ENCODE results near the gene MTA1.

MTA1 gene

DNA sequence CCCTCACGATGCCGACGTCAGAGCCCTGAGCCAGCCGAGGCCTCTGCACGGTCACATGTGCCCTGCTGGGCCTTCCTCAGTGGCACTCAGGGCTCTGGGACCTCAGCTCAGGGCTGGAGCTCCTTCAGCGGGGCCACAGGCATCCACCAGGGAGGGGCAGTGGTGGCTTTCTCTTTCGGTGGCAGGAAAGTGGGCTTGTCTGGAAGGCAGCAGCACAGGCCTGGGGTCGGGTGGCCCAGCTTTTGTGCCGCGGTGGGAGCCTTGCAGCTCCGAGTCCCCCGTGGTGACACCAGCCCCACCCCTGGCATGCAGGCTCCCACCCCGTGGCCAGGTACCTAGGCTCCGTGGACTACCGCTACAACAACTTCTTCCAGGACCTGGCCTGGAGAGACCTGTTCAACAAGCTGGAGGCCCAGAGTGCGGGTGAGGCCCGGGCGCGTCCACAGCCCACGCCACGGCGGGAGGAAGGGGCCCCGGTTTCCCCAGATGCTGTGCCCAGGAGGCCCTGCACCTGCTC lies 35.5 kb upstream of the MTA1 start:
- no peak for DNase-seq (ENCODE audit: low read depth)

DNA sequence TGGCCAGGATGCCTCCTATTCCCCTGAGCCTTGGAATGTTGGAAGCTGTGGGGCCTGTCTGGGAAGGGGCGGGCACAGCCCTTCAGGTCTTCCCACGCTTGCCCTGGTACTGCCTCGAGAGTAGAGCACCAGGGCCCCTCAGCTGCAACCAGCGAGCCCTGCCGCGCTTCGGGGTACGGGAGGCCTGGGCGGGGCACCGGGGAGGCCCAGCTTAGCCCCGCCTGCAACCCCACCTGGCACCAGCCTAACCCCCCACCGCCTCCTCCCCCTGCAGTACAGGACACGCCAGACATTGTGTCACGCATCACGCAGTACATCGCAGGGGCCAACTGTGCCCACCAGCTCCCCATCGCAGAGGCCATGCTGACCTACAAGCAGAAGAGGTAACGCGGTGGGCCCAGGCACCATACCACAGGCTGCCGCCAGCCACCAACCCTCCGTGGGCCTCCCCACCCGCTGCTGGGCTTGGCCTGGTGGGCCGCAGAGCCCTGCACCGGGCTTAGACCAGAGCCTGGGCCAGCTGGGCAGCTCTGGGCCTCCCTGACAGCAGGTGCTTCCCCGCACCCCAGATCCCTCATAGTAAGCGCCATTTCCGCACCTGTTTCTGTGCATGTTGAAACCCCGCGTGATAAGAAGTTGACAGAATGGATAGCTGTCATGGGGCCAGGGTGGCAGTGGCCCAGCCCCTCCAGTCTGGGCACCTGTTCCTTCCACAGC lies 34.9 kb upstream of the MTA1 start:
- TF ChIP-seq, protein P1, sequence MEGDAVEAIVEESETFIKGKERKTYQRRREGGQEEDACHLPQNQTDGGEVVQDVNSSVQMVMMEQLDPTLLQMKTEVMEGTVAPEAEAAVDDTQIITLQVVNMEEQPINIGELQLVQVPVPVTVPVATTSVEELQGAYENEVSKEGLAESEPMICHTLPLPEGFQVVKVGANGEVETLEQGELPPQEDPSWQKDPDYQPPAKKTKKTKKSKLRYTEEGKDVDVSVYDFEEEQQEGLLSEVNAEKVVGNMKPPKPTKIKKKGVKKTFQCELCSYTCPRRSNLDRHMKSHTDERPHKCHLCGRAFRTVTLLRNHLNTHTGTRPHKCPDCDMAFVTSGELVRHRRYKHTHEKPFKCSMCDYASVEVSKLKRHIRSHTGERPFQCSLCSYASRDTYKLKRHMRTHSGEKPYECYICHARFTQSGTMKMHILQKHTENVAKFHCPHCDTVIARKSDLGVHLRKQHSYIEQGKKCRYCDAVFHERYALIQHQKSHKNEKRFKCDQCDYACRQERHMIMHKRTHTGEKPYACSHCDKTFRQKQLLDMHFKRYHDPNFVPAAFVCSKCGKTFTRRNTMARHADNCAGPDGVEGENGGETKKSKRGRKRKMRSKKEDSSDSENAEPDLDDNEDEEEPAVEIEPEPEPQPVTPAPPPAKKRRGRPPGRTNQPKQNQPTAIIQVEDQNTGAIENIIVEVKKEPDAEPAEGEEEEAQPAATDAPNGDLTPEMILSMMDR (conservative IDR thresholded peaks at IDR 0.05; ENCODE audit: control insufficient read depth, insufficient read depth, low read depth, low read length) = no peak
- H3K4me3 ChIP-seq (ENCODE audit: control insufficient read depth, low read depth, low read length) = no peak overlapping the region
- DNase-seq (ENCODE audit: low read depth) = no peak

More for the DNA sequence above, 35.5 kb upstream of the MTA1 start:
- TF ChIP-seq, protein P1 (conservative IDR thresholded peaks at IDR 0.05; ENCODE audit: control insufficient read depth, insufficient read depth, low read depth, low read length) = no peak
- H3K4me3 ChIP-seq (ENCODE audit: control insufficient read depth, low read depth, low read length) = no peak overlapping the region

DNA sequence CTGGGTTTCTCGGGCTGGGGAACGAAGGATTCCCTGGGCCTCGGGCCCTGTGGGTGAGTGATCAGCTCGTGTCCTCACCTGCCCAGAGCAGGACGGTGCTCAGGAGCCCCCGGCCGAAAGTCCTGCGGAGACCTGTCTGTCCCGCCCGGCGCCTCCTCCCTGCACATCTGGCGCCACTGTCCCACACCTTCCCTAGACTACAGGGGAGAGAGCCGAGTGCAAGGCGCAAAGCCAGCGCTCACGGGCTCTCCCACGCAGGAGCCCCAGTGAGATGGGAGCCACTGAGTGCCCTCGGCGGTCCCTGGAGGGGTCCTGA lies 34.3 kb upstream of the MTA1 start:
- DNase-seq (ENCODE audit: low read depth) = no peak
- H3K4me3 ChIP-seq (ENCODE audit: control insufficient read depth, low read depth, low read length) = no peak overlapping the region
- TF ChIP-seq, protein P1 (conservative IDR thresholded peaks at IDR 0.05; ENCODE audit: control insufficient read depth, insufficient read depth, low read depth, low read length) = no peak

DNA sequence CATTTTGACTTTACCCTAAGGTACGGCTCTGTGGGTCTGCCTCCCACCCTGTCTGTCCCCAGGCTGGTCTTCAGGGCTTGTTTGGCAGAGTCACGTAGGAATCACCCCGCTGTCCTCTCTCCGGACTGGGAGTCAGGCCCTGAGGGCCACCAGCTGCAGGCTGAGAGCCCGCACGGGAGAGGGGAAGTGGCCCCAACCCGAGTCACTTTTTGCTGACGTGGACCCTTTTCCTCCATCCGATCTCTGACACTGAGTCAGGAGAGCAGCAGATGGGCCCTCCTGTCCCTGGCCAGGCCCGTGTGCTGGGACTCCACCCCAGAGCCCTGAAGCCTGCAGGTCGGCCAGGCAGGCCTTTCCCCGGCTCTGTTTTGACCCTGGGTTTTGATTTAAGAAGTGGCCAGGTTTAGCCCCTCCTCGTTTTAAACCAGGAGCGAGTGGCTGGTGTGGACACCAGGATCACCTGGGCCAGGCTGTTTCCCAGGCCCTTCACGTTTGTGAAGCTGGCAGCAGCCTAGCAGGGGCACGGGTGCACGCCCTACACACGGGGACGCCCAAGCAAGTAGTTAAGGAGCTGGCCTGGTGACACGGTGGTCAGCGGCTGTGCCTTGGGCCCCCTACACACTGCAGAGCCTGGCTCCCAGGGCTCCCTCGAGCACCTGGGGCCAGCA lies 33.8 kb upstream of the MTA1 start:
- H3K4me3 ChIP-seq (ENCODE audit: control insufficient read depth, low read depth, low read length) = no peak overlapping the region
- TF ChIP-seq, protein P1 (conservative IDR thresholded peaks at IDR 0.05; ENCODE audit: control insufficient read depth, insufficient read depth, low read depth, low read length) = no peak
- no peak for DNase-seq (ENCODE audit: low read depth)

DNA sequence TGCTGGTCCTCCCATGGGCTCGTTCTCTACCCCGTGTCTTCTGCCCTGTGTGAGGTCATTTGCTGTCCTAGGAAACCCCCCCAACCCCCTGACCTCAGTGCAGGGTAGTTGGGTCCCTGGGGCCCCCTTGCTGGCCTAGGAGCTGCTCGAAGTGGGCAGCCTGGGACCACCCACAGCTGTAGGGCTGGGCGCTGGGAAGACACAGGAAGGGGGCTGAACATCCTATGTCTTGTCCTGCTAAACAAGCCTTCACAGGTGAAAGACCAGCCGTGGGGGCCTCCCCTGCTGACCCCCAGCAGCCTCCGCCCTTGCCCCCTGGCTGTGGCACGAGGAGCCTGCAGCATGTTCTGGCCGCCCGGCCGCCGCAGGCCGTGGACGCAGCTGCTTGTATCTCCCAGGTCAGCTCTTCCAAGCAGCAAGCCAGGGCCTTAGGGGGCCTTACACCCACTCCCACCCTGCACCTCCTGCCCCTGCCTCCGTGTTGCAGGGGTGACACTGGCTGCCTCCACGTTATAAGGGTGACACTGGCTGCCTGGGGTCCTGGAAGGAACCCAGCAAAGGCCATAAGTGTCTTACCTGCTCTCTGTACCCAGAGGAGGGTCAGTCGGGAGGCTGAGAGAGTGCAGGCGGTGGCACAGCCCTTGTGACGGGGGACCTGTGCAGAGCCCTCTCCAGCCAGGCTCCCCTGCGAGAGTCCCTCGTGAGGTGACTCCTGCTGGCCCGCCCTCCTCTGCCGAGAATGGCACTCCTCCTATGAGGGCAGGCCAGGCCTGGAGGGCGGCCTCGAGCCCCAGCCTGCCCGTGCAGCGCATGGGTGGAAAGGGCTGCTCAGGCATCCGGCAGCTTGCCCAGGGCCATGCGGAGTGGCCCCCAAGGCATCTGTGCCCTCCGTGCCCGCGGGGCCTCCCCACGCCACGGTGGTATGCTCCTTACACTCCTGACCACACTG lies 32.8 kb upstream of the MTA1 start:
- TF ChIP-seq, protein P1 (conservative IDR thresholded peaks at IDR 0.05; ENCODE audit: control insufficient read depth, insufficient read depth, low read depth, low read length) = no peak
- DNase-seq (ENCODE audit: low read depth) = no peak

DNA sequence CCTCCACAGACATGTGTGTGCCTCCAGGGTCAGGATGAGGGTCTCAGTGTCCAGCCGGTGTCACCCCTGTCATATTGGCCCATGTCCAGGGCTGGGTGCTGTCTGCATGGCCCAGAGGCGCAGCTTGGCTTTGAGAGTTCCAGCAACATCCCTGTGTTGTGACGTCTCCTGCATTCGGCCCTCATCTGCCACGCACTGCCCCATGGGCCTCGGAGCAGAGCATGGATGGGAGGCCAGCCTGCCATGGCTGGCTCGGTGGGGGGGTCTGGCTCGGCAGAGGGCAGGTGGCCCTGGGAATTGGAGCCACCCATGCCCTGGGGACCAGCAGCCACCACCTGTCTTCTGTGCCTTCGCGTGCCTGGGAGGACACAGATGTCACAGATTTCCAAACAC lies 32.1 kb upstream of the MTA1 start:
- no peak for DNase-seq (ENCODE audit: low read depth)
- TF ChIP-seq, protein P1 (conservative IDR thresholded peaks at IDR 0.05; ENCODE audit: control insufficient read depth, insufficient read depth, low read depth, low read length) = no peak

More for the DNA sequence above, 32.8 kb upstream of the MTA1 start:
- H3K4me3 ChIP-seq (ENCODE audit: control insufficient read depth, low read depth, low read length) = no peak overlapping the region

More for the DNA sequence above, 32.1 kb upstream of the MTA1 start:
- no peak overlapping the region for H3K4me3 ChIP-seq (ENCODE audit: control insufficient read depth, low read depth, low read length)
